WTC11 (cell line): ENCODE data around the gene EIF6. TPM values are rescaled to one million over a fixed set of nuclear protein-coding genes. Genes with fewer than 3 reads are reported as not detected.
A peak's percentile ranks its signal among the peaks of the same experiment; 100 is the strongest.

ENCODE experiments used
- ATAC-seq: fragments of 200-7000 bp; cut with Tn5 transposase; 2 replicates; pipeline ENCODE4 v1.10.0; 2021; ENCODE audit warnings: mild to moderate bottlenecking, moderate library complexity
- CTCF ChIA-PET: fragments of 300-600 bp; sonication (Branson Sonifier 250); formaldehyde crosslinking; loops from one replicate; lab custom pipeline; 2021; ENCODE audit warnings: antibody characterized with exemption; lab: Charles Lee
- POLR2A ChIA-PET: fragments of 350-600 bp; sonication (Branson Sonifier 250); formaldehyde crosslinking; loops from one replicate; lab custom pipeline; 2021; ENCODE audit warnings: antibody characterized with exemption; lab: Charles Lee
- DNase-seq: peaks from one replicate; pipeline ENCODE4 v3.0.0; 2021; ENCODE audit warnings: low spot score
- H3K27ac Mint-ChIP-seq: 2 replicates; pipeline ENCODE4 v1.8.0; 2021; ENCODE audit warnings: mixed read lengths
- H3K27me3 Mint-ChIP-seq: 2 replicates; pipeline ENCODE4 v1.8.0; 2021; ENCODE audit warnings: low read depth, mild to moderate bottlenecking, moderate library complexity, mixed read lengths
- H3K36me3 Mint-ChIP-seq: 2 replicates; pipeline ENCODE4 v1.8.0; 2021; ENCODE audit warnings: mixed read lengths
- H3K4me1 Mint-ChIP-seq: 2 replicates; pipeline ENCODE4 v1.8.0; 2022; ENCODE audit warnings: mixed read lengths
- H3K4me3 Mint-ChIP-seq: 2 replicates; pipeline ENCODE4 v1.8.0; 2021; ENCODE audit warnings: mild to moderate bottlenecking, moderate library complexity, mixed read lengths
- H3K9me3 Mint-ChIP-seq: 2 replicates; pipeline ENCODE4 v1.8.0; 2021; ENCODE audit warnings: mixed read lengths
- ARID4B ChIP-seq: sonication (generic); formaldehyde crosslinking; IDR thresholded peaks from 2 replicates; pipeline ENCODE4 v1.8.0; 2023; ENCODE audit warnings: missing genetic modification reagents, mild to moderate bottlenecking, borderline replicate concordance
- ATF6 ChIP-seq: sonication (generic); formaldehyde crosslinking; IDR thresholded peaks from 2 replicates; pipeline ENCODE4 v1.8.1; 2023; ENCODE audit warnings: mild to moderate bottlenecking, missing genetic modification reagents
- CBFB ChIP-seq: sonication (generic); formaldehyde crosslinking; IDR thresholded peaks from 2 replicates; pipeline ENCODE4 v1.8.1; 2022; ENCODE audit warnings: mild to moderate bottlenecking, low read depth, missing genetic modification reagents
- CREB1 ChIP-seq: sonication (generic); formaldehyde crosslinking; IDR thresholded peaks from 2 replicates; pipeline ENCODE4 v1.8.0; 2023; ENCODE audit warnings: mild to moderate bottlenecking, missing genetic modification reagents
- ELF4 ChIP-seq: sonication (generic); formaldehyde crosslinking; IDR thresholded peaks from 2 replicates; pipeline ENCODE4 v1.8.1; 2022; ENCODE audit warnings: low read depth, mild to moderate bottlenecking, moderate library complexity, missing genetic modification reagents
- EMX1 ChIP-seq: fragments of 250-450 bp; sonication (Bioruptor Pico); IDR thresholded peaks from 2 replicates; pipeline ENCODE4 v1.8.0; 2021; ENCODE audit warnings: mild to moderate bottlenecking
- ETV6 ChIP-seq: sonication (generic); formaldehyde crosslinking; IDR thresholded peaks from 2 replicates; pipeline ENCODE4 v1.8.1; 2022; ENCODE audit warnings: mild to moderate bottlenecking, missing genetic modification reagents
- FOXK1 ChIP-seq: sonication (generic); formaldehyde crosslinking; IDR thresholded peaks from 2 replicates; pipeline ENCODE4 v1.8.0; 2022; ENCODE audit warnings: mild to moderate bottlenecking, moderate library complexity, missing genetic modification reagents
- HMGA2 ChIP-seq: fragments of 250-450 bp; sonication (Bioruptor Pico); IDR thresholded peaks from 2 replicates; pipeline ENCODE4 v1.4.0; 2021; ENCODE audit warnings: mild to moderate bottlenecking, moderate library complexity
- IRF1 ChIP-seq: sonication (generic); formaldehyde crosslinking; IDR thresholded peaks from 2 replicates; pipeline ENCODE4 v1.8.0; 2023; ENCODE audit warnings: missing genetic modification reagents
- KAT7 ChIP-seq: sonication (generic); formaldehyde crosslinking; IDR thresholded peaks from 2 replicates; pipeline ENCODE4 v1.8.1; 2023; ENCODE audit warnings: missing genetic modification reagents, mild to moderate bottlenecking, borderline replicate concordance
- NFATC4 ChIP-seq: fragments of 250-450 bp; sonication (Bioruptor Pico); IDR thresholded peaks from 2 replicates; pipeline ENCODE4 v1.9.0; 2021; ENCODE audit warnings: mild to moderate bottlenecking
- ZNF232 ChIP-seq: sonication (generic); formaldehyde crosslinking; IDR thresholded peaks from 2 replicates; pipeline ENCODE4 v1.8.0; 2022; ENCODE audit warnings: mild to moderate bottlenecking, missing genetic modification reagents
- ZNF281 ChIP-seq: sonication (generic); formaldehyde crosslinking; IDR thresholded peaks from 2 replicates; pipeline ENCODE4 v1.8.0; 2023; ENCODE audit warnings: mild to moderate bottlenecking, missing genetic modification reagents
- ZNF396 ChIP-seq: fragments of 250-450 bp; sonication (Bioruptor Pico); IDR thresholded peaks from 2 replicates; pipeline ENCODE4 v1.8.0; 2021; ENCODE audit warnings: mild to moderate bottlenecking, moderate library complexity, borderline replicate concordance
- ZNF416 ChIP-seq: fragments of 250-450 bp; sonication (Bioruptor Pico); IDR thresholded peaks from 2 replicates; pipeline ENCODE4 v1.9.0; 2021; ENCODE audit warnings: mild to moderate bottlenecking, inconsistent platforms
- total RNA-seq: library from RNA; stranded (reverse); gene quantifications from 3 replicates; pipeline ENCODE4 v1.2.3, GENCODE V29; 2021
- TF ChIP-seq, protein P1 (sequence below): sonication (generic); formaldehyde crosslinking; IDR thresholded peaks from 2 replicates; pipeline ENCODE4 v1.8.1; 2022; ENCODE audit warnings: mild to moderate bottlenecking, moderate library complexity, missing genetic modification reagents
- TF ChIP-seq, protein P2 (sequence below): fragments of 250-450 bp; sonication (Bioruptor Pico); IDR thresholded peaks from 2 replicates; pipeline ENCODE4 v2.1.2; 2022; ENCODE audit warnings: mild to moderate bottlenecking, moderate library complexity
- TF ChIP-seq, protein P3 (sequence below): sonication (generic); formaldehyde crosslinking; IDR thresholded peaks from 2 replicates; pipeline ENCODE4 v1.8.1; 2022; ENCODE audit warnings: low read depth, mild to moderate bottlenecking, moderate library complexity, missing genetic modification reagents, borderline replicate concordance

Gene EIF6
- total RNA-seq, 1 experiment from 2014 or later: 157 TPM

DNA sequence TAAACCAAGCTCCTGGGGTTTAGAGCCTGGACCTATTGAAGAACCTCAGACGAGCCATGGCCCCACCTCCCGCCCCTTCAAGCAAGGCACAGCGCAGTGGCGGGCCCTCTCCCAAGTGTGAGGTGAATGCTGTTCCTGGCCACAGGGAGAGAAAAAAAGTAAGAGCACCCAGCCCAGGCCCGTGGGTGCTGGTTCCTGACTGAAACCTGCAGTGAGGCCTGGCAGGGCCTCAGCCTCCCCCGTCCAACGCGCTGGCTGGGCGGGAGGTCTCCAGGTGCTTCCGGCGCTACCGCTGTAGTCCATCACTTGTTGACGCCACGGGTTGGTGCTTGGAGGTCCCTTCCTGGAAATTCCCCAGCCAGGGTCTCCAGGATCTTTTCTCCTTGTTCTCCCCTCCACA is 13.2 kb upstream of the EIF6 start (continued):
- TF ChIP-seq ZNF281 (CRISPR knock-in tag) (no peak), ELF4 (CRISPR knock-in tag) (no peak), IRF1 (CRISPR knock-in tag) (no peak), ETV6 (CRISPR knock-in tag) (no peak), ZNF232 (CRISPR knock-in tag) (no peak), CBFB (CRISPR knock-in tag) (no peak), EMX1 (no peak), NFATC4 (CRISPR knock-in tag) (no peak)

DNA sequence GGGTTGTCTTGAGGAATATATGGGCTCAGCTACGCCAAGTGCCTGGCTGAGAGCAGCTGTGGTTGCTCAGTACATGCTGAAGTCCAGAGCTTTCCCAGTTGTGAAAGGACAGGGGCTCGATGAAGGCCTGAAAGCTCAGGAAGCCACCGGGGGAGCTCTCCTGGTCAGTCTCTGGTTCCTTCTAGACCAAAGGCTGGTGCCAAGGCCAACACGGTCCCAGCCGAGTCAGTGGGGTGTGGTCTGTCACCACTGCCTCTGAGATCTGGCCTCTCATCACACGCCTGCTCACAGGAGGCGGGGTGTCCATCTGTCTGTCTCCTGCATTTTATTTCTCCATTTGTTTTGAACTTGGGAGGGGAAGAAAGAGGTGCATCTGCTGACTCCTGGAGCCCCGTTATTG is 12.6 kb upstream of the EIF6 start:
- H3K4me1 Mint-ChIP-seq: peaks cover 5% of the 10 kb centered on the region; the same call in 1 of the 2 replicates
- no peak overlapping the region for H3K4me3 Mint-ChIP-seq
- H3K9me3 Mint-ChIP-seq: no peaks in the 10 kb centered on the region
- H3K36me3 Mint-ChIP-seq: no peaks in the 10 kb centered on the region
- no peak overlapping the region; the same call in 1 of the 2 replicates for H3K27ac Mint-ChIP-seq
- peak; percentile 43 for ATAC-seq
- no peak for DNase-seq
- ChIA-PET CTCF (interaction anchor here (0.9 to 4.6 kb wide), 7 partner anchors 9 to 201 kb away, joined by 3 to 25 read pairs (median 4); partner anchors contain the start of gene EIF6), POLR2A (no interaction called here)
- peaks cover 4% of the 10 kb centered on the region for H3K27me3 Mint-ChIP-seq
- TF ChIP-seq HMGA2 (CRISPR knock-in tag) (no peak), KAT7 (CRISPR knock-in tag) (no peak), IRF1 (CRISPR knock-in tag) (no peak)
- TF ChIP-seq, protein P1, sequence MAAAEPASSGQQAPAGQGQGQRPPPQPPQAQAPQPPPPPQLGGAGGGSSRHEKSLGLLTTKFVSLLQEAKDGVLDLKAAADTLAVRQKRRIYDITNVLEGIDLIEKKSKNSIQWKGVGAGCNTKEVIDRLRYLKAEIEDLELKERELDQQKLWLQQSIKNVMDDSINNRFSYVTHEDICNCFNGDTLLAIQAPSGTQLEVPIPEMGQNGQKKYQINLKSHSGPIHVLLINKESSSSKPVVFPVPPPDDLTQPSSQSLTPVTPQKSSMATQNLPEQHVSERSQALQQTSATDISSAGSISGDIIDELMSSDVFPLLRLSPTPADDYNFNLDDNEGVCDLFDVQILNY: no peak

DNA sequence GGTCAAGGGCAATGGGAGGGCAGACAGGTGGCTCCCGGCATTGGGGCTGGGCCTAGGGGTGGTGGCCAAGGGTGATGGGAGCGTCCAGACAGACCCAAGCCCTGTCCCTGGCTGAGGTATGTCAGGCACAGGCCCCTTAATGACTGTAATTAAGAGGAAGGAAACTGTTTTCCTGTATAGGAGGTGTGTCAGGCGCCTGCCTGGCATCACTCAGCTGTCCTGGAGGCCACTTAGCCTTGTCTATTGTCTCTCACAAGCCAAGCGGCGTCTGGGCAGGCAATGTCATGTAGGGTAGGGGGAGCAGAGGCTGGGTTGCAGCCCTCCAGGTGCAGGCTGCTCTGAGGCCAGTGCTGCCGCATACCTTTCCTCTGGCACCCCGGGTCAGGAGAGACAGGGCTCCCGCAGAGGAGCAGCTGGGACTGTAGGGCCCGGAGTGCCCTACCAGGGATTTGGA is 11.6 kb upstream of the EIF6 start:
- ChIA-PET CTCF (interaction anchor here (1.0 to 4.6 kb wide), 4 partner anchors 11 to 200 kb away, joined by 3 to 25 read pairs (median 7); no protein-coding TSS in a partner anchor), POLR2A (no interaction called here)
- Mint-ChIP-seq H3K36me3 (no peaks in the 10 kb centered on the region), H3K27me3 (peaks cover 4% of the 10 kb centered on the region), H3K4me3 (no peak overlapping the region), H3K9me3 (no peaks in the 10 kb centered on the region), H3K4me1 (peaks cover 5% of the 10 kb centered on the region; the same call in 1 of the 2 replicates), H3K27ac (no peak overlapping the region)
- DNase-seq (no peak), ATAC-seq (peak; percentile 38)
- TF ChIP-seq ZNF396 (CRISPR knock-in tag) (no peak), ZNF416 (CRISPR knock-in tag) (no peak), ARID4B (CRISPR knock-in tag) (no peak), ATF6 (CRISPR knock-in tag) (no peak), CREB1 (CRISPR knock-in tag) (no peak), FOXK1 (CRISPR knock-in tag) (no peak), EMX1 (no peak)
- TF ChIP-seq, protein P2, sequence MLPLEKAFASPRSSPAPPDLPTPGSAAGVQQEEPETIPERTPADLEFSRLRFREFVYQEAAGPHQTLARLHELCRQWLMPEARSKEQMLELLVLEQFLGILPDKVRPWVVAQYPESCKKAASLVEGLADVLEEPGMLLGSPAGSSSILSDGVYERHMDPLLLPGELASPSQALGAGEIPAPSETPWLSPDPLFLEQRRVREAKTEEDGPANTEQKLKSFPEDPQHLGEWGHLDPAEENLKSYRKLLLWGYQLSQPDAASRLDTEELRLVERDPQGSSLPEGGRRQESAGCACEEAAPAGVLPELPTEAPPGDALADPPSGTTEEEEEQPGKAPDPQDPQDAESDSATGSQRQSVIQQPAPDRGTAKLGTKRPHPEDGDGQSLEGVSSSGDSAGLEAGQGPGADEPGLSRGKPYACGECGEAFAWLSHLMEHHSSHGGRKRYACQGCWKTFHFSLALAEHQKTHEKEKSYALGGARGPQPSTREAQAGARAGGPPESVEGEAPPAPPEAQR: no peak
- TF ChIP-seq, protein P3, sequence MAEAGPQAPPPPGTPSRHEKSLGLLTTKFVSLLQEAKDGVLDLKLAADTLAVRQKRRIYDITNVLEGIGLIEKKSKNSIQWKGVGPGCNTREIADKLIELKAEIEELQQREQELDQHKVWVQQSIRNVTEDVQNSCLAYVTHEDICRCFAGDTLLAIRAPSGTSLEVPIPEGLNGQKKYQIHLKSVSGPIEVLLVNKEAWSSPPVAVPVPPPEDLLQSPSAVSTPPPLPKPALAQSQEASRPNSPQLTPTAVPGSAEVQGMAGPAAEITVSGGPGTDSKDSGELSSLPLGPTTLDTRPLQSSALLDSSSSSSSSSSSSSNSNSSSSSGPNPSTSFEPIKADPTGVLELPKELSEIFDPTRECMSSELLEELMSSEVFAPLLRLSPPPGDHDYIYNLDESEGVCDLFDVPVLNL (CRISPR knock-in tag): no peak
